SIG-M5 treated with dmso at 0.1 percent for 504 hours (cell line): ENCODE data around the gene AIFM2.

ENCODE experiments used
- DNase-seq: peaks from one replicate; lab custom pipeline; 2025; ENCODE audit not compliant: unreplicated experiment; lab: John Stamatoyannopoulos, UW

The AIFM2 gene

GRCh38 chr10:70146489-70147258, 14.0 kb upstream of the AIFM2 start, which contains the start of gene TYSND1:
TYSND1 (minus strand) TSS chr10:70146700; CDS start chr10:70146586, 114 bp downstream.
- peak; percentile 96 for DNase-seq

DNA sequence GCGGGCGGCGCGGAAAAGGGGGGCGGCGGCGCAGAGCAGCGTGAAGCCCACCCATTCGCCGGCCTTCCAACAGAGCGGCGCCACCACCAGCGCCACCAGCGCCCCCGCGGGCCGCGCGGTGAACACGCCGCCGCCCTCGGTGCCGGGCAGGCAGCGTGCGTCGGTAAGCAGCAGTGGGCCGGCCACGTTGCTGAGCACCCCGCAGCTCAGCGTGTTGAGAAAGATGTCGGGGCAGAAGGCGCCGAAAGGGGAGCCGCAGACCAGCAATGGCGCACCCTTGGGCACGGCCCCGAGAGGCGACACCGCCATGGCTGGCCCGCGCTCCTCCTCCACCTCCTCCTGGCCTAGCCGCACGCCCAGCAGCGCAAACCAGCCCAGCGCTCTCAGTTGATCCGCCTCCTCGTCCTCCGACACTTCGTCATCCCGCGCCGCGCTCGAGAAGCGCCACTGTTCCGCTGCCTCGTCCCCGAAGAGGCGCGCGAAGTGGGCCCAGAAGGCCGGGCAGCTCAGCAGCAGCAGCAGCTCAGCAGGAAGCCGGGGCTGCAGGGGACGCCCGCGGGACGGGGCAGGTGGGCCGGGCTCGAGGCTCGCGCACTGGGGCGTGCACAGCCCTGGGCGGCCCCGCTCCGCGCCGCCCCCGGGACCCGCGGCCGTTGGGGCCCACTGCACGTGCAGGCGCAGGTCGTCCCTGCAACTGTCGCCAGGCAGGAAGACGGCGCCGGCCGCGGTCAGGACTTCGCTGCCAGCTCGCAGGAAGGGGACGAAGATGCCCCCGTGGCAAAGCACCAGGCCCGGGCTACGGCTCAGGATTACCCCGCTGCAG, 13.3 kb upstream of the AIFM2 start:
- DNase-seq = peak; percentile 49

GRCh38 chr10:70145166-70145665, 12.6 kb upstream of the AIFM2 start:
- DNase-seq = no peak

- DNase-seq = no peak
Observed at GRCh38 chr10:70144372-70145110, 11.9 kb upstream of the AIFM2 start.

- DNase-seq = no peak
Observed at GRCh38 chr10:70142555-70142954, 9.9 kb upstream of the AIFM2 start.

DNA sequence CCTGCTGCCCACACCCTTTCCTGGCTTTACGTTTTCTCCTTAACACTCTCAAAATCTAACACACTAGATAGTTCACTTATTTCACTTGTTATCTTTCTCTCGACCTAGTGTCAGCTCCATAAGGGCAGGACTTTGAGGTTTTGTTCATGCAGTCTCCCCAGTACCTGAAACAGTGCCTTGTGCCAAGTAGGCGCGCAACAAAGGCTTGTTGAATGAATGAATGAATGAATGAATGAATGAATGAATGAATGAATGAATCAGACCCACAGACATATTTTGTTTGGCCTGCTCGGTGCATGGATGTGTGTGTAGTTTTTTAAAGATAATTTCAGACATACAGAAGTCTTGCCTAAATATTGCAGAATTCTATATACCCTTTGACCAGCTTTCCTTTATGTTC, 7.7 kb upstream of the AIFM2 start:
- no peak for DNase-seq

DNA sequence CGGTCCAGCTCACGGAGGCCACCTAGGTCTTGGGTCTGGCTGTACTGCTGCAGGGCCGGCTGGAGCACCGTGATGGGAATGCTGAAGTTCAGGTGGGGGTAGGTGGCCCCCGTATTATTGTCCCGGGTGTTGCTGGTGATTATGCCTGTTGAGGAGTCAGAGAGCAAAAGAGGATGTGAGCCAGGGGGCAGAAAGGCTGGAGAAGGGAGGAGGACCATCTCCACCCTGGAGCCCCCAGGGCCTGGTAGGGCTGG, 7.3 kb upstream of the AIFM2 start:
- no peak for DNase-seq

GRCh38 chr10:70139151-70139996, 6.7 kb upstream of the AIFM2 start:
- no peak for DNase-seq

- DNase-seq = no peak
Observed at GRCh38 chr10:70137927-70138883, 5.6 kb upstream of the AIFM2 start.

GRCh38 chr10:70137135-70137534, 4.5 kb upstream of the AIFM2 start:
- DNase-seq = no peak

DNA sequence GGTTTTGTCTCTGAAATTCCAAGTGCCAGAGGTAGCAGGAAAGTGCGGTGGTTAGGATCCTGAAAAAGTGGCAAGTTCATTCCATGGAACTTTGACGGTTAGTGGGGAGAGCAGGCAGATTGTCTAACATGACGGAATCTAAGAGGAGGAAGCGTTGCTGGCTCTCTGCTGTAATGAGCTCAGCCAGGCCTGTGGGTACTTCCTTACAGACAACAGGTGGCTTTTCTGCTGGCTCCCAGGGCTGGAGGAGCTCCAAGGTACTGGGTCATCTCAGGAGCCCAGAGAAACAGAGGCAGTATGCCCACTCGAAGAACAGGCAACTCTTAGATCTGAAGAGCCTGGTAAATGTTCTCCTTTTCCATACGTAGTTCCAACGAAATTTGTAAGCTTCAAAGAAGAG, 3.1 kb upstream of the AIFM2 start:
- DNase-seq = no peak

GRCh38 chr10:70135046-70135445, 2.4 kb upstream of the AIFM2 start:
- no peak for DNase-seq

- DNase-seq = no peak
Observed at GRCh38 chr10:70131560-70131937, 1.1 kb downstream of the AIFM2 start.

- DNase-seq = no peak
Observed at GRCh38 chr10:70130878-70131559, 1.6 kb downstream of the AIFM2 start.

- no peak for DNase-seq
Observed at GRCh38 chr10:70126700-70127395, 5.8 kb downstream of the AIFM2 start.

GRCh38 chr10:70125918-70126552, 6.6 kb downstream of the AIFM2 start:
- DNase-seq = peak; percentile 60

GRCh38 chr10:70124918-70125317, 7.7 kb downstream of the AIFM2 start:
- no peak for DNase-seq

GRCh38 chr10:70124415-70124814, 8.2 kb downstream of the AIFM2 start:
- no peak for DNase-seq
